K562 (cell line): ENCODE results near the gene ZMAT2. TPM values are rescaled to one million over a fixed set of nuclear protein-coding genes. Genes with fewer than 3 reads are reported as not detected.

ENCODE experiments used
- BRD9 ChIP-seq: fragments of 450-650 bp; IDR thresholded peaks from 2 replicates; pipeline ENCODE4 v1.6.1; 2018; ENCODE audit warnings: low read depth; ENCODE audit not compliant: partially characterized antibody
- C11orf30 ChIP-seq: fragments of 450-650 bp; IDR thresholded peaks from 2 replicates; pipeline ENCODE4 v1.6.1; 2016; ENCODE audit warnings: low read depth, mild to moderate bottlenecking
- CBX3 ChIP-seq, 2 experiments: IDR thresholded peaks; 1 replicate in 1 of 2; 2 replicates in 1 of 2; pipeline ENCODE4 v1.6.1; 2012; ENCODE audit warnings: inconsistent platforms in 2 of 2, low read length in 2 of 2, borderline replicate concordance in 1 of 2, control low read depth in 1 of 2
- CBX8 ChIP-seq: fragments of 200-600 bp; sonication (generic); IDR thresholded peaks from 2 replicates; pipeline ENCODE4 v1.6.1; 2012; ENCODE audit warnings: borderline replicate concordance, mixed run types, low read depth, mild to moderate bottlenecking, moderate library complexity, mixed read lengths, low read length, control low read depth, inconsistent platforms; ENCODE audit not compliant: poor library complexity, severe bottlenecking; ENCODE audit errors: extremely low read depth
- DIDO1 ChIP-seq: fragments of 450-650 bp; IDR thresholded peaks from 2 replicates; pipeline ENCODE4 v1.6.1; 2016; ENCODE audit warnings: low read depth, missing biosample characterization, missing genetic modification characterization
- ELF2 ChIP-seq: fragments of 250-450 bp; sonication (Bioruptor Pico); IDR thresholded peaks from 2 replicates; pipeline ENCODE4 v1.5.0; 2021; ENCODE audit warnings: mild to moderate bottlenecking
- MBD2 ChIP-seq: sonication (generic); IDR thresholded peaks from 2 replicates; pipeline ENCODE4 v1.6.1; 2016; ENCODE audit warnings: low read depth, borderline replicate concordance
- MYNN ChIP-seq, 2 experiments: sonication (generic); formaldehyde crosslinking in 1 of 2; IDR thresholded peaks; 2 replicates each; pipeline versions ENCODE4 v1.5.0 to v1.6.1; 2016 to 2020; ENCODE audit warnings: antibody characterized with exemption in 1 of 2, missing genetic modification reagents in 1 of 2
- SNIP1 ChIP-seq: fragments of 450-650 bp; IDR thresholded peaks from 2 replicates; pipeline ENCODE4 v1.7.1; 2017; ENCODE audit warnings: low read depth, mild to moderate bottlenecking
- STAT5B ChIP-seq: fragments of 250-450 bp; sonication (Bioruptor Pico); IDR thresholded peaks from 2 replicates; pipeline ENCODE4 v1.8.0; 2021; ENCODE audit warnings: mild to moderate bottlenecking, inconsistent platforms
- ZNF174 ChIP-seq: fragments of 250-450 bp; sonication (Bioruptor Pico); IDR thresholded peaks from 2 replicates; pipeline ENCODE4 v1.4.0; 2020; ENCODE audit warnings: mild to moderate bottlenecking
- ZNF766 ChIP-seq: fragments of 200-800 bp; sonication (Bioruptor generic); conservative IDR thresholded peaks from 2 replicates; pipeline ENCODE4 v1.6.1; 2016; ENCODE audit warnings: missing genetic modification characterization, missing compliant biosample characterization
- polyA plus RNA-seq, 8 experiments: library from polyadenylated mRNA; depleted of rRNA in 4 of 8; stranded (reverse) in 5 of 8; unstranded in 3 of 8; fragments of >200 nt; fragmentation: Nextera tagmentation in 2 of 8; fragmentation: Illumina TruSeq in 1 of 8; extraction: Ambion mirVana in 2 of 8; extraction: Trizol in 1 of 8; gene quantifications; 2 replicates each; pipeline versions ENCODE4 v1.2.1 to v1.2.3, GENCODE V29; 2011 to 2014; ENCODE audit warnings: inconsistent platforms in 1 of 8, missing spikeins in 1 of 8
- total RNA-seq, 7 experiments: library from RNA; depleted of rRNA in 6 of 7; stranded (reverse); fragments of >200 nt in 6 of 7; fragmentation: Illumina TruSeq in 2 of 7; extraction: Trizol in 2 of 7; gene quantifications; 2 replicates each; pipeline versions ENCODE4 v1.2.1 to v1.2.3, GENCODE V29; 2011 to 2021; ENCODE audit warnings: low replicate concordance in 1 of 7
- TF ChIP-seq, protein P1 (sequence below), 2 experiments: fragments of 450-650 bp in 1 of 2; sonication (generic) in 1 of 2; formaldehyde crosslinking in 1 of 2; IDR thresholded peaks in 1 of 2; conservative IDR thresholded peaks in 1 of 2; 2 replicates each; pipeline versions ENCODE4 v1.6.1 to v1.8.1; 2016 to 2023; ENCODE audit warnings: mild to moderate bottlenecking in 2 of 2, moderate library complexity in 2 of 2, inconsistent platforms in 1 of 2, missing genetic modification reagents in 1 of 2
- TF ChIP-seq, protein P2 (sequence below): sonication (generic); formaldehyde crosslinking; IDR thresholded peaks from 2 replicates; pipeline ENCODE4 v1.8.1; 2023; ENCODE audit warnings: mild to moderate bottlenecking, missing genetic modification reagents, moderate library complexity
- TF ChIP-seq, protein P3 (sequence below): fragments of 450-650 bp; formaldehyde crosslinking; IDR thresholded peaks from 2 replicates; pipeline ENCODE4 v1.4.0; 2022; ENCODE audit warnings: missing genetic modification characterization
- TF ChIP-seq, protein P4 (sequence below): sonication (generic); formaldehyde crosslinking; IDR thresholded peaks from 2 replicates; pipeline ENCODE4 v1.8.0; 2023; ENCODE audit warnings: missing genetic modification reagents, mild to moderate bottlenecking, borderline replicate concordance

The ZMAT2 gene
- total and polyA plus RNA-seq, 9 of the 15 experiments (the other 6 are each of a cell fraction or from before 2014, with no cell fraction given) = 44.2 to 101 (median 69.2) TPM

DNA sequence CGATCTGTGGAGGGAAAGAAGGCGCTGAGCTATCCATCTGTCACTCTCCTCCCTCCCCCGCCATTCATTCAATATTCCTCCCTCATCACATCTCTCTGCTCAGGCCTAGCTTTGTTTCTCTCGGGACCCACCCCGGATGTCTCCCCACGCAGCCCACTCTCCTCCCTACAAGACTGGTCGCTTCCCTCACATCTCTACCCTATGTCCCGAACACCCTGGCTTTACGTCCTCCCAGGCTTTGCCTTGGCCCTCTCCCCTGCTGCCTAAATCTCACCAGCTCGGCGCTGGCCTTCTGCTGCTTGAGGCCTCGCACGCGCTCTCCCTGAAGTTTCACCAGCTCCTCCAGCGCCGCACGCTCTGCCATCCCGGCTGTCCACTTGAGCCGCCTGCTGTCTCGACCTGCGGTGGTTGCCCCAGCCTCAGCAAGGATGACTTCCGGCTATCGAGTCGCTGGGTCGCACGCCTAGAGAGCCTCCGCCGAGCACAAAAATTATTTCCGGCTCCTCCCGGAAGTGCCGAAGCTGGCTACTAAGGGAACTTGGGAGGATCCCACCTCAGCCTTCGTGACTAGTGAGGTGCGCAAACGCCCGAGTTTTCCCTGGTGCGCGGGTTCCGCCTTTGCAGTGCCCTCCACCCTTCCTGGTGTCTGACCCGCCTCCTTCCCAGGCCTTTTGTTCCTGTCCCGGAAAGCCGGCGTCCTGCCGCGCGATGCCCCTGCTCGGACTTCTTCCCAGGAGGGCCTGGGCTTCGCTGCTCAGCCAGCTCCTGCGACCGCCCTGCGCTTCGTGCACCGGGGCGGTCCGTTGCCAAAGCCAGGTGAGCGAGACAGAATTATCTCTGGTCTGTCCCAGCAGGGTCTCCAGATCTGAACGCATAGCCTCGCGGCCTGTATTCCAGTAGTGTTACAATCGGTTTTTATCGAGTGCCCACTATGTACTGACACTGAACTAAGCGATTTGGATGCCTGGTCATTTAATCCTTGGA is 9.0 kb upstream of the ZMAT2 start, which contains the start of the genes HARS1 and HARS2 (continued):
- TF ChIP-seq CBX3 (IDR thresholded peaks at IDR 0.05; ENCODE audit: borderline replicate concordance in 1 of 2, low read length in 2 of 2) (peak in 1 of 2 experiments; percentile 65; a peak in 1 of 3 replicates), BRD9 (peak; percentile 84), STAT5B (no peak), C11orf30 (peak; percentile 87), CBX8 (no peak), MYNN (IDR thresholded peaks at IDR 0.05) (peak; percentile 62; the same call in 1 of the 2 replicates), MYNN (CRISPR knock-in tag; IDR thresholded peaks at IDR 0.05) (no peak), MBD2 (peak; percentile 86), ZNF174 (no peak), ZNF766 (CRISPR knock-in tag) (no peak), SNIP1 (peak; percentile 83), DIDO1 (tag) (peak; percentile 81), ELF2 (CRISPR knock-in tag) (peak; percentile 95)
- TF ChIP-seq, protein P1, sequence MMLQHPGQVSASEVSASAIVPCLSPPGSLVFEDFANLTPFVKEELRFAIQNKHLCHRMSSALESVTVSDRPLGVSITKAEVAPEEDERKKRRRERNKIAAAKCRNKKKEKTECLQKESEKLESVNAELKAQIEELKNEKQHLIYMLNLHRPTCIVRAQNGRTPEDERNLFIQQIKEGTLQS (IDR thresholded peaks at IDR 0.05) = no peak
- TF ChIP-seq, protein P1 (CRISPR knock-in tag; conservative IDR thresholded peaks at IDR 0.05) = peak; percentile 45
- TF ChIP-seq, protein P2, sequence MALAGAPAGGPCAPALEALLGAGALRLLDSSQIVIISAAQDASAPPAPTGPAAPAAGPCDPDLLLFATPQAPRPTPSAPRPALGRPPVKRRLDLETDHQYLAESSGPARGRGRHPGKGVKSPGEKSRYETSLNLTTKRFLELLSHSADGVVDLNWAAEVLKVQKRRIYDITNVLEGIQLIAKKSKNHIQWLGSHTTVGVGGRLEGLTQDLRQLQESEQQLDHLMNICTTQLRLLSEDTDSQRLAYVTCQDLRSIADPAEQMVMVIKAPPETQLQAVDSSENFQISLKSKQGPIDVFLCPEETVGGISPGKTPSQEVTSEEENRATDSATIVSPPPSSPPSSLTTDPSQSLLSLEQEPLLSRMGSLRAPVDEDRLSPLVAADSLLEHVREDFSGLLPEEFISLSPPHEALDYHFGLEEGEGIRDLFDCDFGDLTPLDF (CRISPR knock-in tag) = 0 out of 2 replicates have a peak, but pooled peaks have one; percentile 44
- TF ChIP-seq, protein P3, sequence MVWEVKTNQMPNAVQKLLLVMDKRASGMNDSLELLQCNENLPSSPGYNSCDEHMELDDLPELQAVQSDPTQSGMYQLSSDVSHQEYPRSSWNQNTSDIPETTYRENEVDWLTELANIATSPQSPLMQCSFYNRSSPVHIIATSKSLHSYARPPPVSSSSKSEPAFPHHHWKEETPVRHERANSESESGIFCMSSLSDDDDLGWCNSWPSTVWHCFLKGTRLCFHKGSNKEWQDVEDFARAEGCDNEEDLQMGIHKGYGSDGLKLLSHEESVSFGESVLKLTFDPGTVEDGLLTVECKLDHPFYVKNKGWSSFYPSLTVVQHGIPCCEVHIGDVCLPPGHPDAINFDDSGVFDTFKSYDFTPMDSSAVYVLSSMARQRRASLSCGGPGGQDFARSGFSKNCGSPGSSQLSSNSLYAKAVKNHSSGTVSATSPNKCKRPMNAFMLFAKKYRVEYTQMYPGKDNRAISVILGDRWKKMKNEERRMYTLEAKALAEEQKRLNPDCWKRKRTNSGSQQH (CRISPR knock-in tag) = peak; percentile 90
- TF ChIP-seq, protein P4, sequence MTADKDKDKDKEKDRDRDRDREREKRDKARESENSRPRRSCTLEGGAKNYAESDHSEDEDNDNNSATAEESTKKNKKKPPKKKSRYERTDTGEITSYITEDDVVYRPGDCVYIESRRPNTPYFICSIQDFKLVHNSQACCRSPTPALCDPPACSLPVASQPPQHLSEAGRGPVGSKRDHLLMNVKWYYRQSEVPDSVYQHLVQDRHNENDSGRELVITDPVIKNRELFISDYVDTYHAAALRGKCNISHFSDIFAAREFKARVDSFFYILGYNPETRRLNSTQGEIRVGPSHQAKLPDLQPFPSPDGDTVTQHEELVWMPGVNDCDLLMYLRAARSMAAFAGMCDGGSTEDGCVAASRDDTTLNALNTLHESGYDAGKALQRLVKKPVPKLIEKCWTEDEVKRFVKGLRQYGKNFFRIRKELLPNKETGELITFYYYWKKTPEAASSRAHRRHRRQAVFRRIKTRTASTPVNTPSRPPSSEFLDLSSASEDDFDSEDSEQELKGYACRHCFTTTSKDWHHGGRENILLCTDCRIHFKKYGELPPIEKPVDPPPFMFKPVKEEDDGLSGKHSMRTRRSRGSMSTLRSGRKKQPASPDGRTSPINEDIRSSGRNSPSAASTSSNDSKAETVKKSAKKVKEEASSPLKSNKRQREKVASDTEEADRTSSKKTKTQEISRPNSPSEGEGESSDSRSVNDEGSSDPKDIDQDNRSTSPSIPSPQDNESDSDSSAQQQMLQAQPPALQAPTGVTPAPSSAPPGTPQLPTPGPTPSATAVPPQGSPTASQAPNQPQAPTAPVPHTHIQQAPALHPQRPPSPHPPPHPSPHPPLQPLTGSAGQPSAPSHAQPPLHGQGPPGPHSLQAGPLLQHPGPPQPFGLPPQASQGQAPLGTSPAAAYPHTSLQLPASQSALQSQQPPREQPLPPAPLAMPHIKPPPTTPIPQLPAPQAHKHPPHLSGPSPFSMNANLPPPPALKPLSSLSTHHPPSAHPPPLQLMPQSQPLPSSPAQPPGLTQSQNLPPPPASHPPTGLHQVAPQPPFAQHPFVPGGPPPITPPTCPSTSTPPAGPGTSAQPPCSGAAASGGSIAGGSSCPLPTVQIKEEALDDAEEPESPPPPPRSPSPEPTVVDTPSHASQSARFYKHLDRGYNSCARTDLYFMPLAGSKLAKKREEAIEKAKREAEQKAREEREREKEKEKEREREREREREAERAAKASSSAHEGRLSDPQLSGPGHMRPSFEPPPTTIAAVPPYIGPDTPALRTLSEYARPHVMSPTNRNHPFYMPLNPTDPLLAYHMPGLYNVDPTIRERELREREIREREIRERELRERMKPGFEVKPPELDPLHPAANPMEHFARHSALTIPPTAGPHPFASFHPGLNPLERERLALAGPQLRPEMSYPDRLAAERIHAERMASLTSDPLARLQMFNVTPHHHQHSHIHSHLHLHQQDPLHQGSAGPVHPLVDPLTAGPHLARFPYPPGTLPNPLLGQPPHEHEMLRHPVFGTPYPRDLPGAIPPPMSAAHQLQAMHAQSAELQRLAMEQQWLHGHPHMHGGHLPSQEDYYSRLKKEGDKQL (CRISPR knock-in tag) = no peak; the same call in 1 of the 2 replicates
